D721Med (cell line): ENCODE measurements around the gene TTC39A.

Experiments
- DNase-seq: peaks from one replicate; pipeline ENCODE4 v3.0.0; 2011; ENCODE audit warnings: low spot score; ENCODE audit not compliant: insufficient read length
- FAIRE-seq: peaks from 2 replicates; lab custom pipeline; 2011; peaks lifted over from hg19 to GRCh38; lab: Jason Lieb, UNC
- TF ChIP-seq, protein P1 (sequence below): IDR thresholded peaks from 2 replicates; pipeline ENCODE4 v1.5.1; 2012; ENCODE audit warnings: mild to moderate bottlenecking, control low read depth; ENCODE audit not compliant: insufficient read depth; ENCODE audit errors: missing control alignments

Gene TTC39A

DNA sequence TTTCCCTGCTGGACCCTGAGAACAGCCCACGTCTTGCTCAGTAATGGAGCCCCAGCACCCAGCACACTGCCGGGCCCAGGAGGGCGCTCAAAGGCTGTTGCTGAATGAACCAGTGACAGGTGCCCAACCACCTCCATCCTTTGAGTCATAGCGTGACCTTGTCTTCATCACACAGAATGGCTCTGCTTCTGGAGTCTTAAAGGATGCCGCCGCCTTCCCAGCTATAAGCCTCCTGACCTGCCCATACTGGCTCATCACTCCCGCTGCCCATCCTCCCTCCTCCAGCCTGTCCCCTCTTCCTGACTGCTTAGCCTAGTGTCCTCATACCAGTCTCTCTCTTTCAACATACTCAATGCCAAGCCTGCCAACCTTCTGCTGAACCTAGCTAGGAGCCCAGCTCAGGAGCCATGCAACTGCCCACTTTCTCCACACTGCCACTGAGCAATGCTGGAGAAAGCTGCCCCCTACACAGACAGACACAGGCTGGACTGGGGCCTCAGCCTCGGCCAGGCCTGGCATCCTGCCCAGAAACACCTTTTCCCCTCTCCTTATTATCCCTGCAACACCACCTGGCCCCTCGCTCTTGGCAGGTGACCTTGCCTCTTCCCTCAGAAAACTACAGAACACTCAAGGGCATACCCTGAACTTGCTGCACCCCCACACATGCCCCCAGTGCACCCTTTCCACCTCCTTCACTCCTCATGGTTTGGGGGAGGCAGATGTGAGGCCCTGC is 14.1 kb downstream of the TTC39A start:
- FAIRE-seq (no peak), DNase-seq (no peak)
- TF ChIP-seq, protein P1, sequence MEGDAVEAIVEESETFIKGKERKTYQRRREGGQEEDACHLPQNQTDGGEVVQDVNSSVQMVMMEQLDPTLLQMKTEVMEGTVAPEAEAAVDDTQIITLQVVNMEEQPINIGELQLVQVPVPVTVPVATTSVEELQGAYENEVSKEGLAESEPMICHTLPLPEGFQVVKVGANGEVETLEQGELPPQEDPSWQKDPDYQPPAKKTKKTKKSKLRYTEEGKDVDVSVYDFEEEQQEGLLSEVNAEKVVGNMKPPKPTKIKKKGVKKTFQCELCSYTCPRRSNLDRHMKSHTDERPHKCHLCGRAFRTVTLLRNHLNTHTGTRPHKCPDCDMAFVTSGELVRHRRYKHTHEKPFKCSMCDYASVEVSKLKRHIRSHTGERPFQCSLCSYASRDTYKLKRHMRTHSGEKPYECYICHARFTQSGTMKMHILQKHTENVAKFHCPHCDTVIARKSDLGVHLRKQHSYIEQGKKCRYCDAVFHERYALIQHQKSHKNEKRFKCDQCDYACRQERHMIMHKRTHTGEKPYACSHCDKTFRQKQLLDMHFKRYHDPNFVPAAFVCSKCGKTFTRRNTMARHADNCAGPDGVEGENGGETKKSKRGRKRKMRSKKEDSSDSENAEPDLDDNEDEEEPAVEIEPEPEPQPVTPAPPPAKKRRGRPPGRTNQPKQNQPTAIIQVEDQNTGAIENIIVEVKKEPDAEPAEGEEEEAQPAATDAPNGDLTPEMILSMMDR, result no peak

DNA sequence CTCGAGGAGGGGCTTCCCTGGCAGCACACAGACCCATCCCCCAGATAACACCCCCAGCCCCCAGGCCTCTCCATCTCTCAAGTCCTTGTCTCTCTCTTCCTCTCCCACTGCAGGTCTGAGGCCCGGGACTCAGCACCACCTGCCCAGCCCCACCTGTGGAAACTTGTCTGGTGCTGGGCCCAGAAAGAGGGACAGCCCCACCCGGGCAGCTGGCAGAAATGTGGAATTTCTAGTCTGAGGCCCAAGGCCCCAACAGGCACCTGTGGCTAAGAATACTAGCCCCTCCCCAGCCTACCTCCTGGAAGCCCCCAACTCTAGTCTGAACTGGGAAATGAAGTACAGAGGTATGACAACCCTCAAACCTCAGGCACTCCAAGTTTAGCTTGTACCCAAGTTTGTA is 15.4 kb downstream of the TTC39A start:
- no peak for FAIRE-seq
- TF ChIP-seq, protein P1, result no peak

GRCh38 chr1:51313961-51314777 is 16.2 kb downstream of the TTC39A start:
- TF ChIP-seq, protein P1, result no peak
- no peak for FAIRE-seq

More for the DNA sequence above, 15.4 kb downstream of the TTC39A start:
- DNase-seq, result no peak

DNA sequence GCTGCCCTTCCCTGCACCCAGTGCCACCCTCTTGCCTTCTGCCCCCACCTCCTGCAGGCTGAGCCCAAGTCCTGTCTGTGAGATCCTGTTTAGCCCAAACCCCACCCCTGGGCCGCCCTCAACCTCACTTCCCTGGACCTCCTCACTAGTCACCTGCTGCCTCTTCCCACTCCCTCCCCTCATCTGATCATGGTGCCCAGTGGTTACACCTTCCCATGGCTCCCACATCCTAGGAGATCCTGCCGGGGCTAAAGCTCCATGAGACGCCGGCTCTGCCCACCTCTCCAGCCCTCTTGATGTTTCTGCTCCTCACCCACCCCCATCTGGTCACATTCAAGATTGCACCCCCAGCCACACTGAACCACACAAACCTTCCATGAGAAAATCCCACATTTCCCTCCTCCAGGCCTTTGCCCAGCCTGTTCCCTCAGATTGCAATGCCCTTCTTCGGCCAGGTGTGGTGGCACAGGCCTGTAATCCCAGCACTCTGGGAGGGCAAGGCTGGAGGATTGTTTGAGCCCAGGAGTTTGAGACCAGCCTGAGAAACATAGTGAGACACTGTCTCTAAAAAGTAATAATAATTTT is 17.0 kb downstream of the TTC39A start:
- DNase-seq, result no peak
- FAIRE-seq, result no peak
- TF ChIP-seq, protein P1, result no peak

More at GRCh38 chr1:51313961-51314777, 16.2 kb downstream of the TTC39A start:
- no peak for DNase-seq

GRCh38 chr1:51312718-51313117 is 17.6 kb downstream of the TTC39A start:
- TF ChIP-seq, protein P1, result no peak
- no peak for DNase-seq
- no peak for FAIRE-seq

DNA sequence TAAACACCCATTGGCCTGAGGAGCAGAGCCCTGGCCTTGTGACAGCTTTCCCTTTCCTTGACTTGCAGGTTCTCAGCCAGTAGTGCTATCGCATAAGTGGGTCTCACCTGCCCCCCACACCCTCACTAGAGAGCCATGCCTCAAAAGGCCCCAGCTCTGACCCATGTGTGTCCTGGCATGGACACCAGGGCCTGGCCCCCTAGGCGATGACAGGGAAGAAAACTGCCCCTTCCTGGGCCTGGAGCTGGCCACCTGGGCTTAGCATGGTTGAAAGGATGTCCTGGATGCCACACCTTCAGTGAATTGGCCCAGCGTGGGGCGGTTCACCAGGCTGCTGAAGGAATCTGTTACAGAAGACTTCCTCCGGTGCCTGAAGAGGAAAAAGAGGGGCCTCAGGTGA is 18.5 kb downstream of the TTC39A start:
- TF ChIP-seq, protein P1, result no peak
- no peak for FAIRE-seq
- DNase-seq, result no peak
